ENCODE results near the gene SEC14L2. TPM values are rescaled to one million over a fixed set of nuclear protein-coding genes. Genes with fewer than 3 reads are reported as not detected.

Gene SEC14L2
- total RNA-seq, 1 donor, result 16.6 TPM

DNA sequence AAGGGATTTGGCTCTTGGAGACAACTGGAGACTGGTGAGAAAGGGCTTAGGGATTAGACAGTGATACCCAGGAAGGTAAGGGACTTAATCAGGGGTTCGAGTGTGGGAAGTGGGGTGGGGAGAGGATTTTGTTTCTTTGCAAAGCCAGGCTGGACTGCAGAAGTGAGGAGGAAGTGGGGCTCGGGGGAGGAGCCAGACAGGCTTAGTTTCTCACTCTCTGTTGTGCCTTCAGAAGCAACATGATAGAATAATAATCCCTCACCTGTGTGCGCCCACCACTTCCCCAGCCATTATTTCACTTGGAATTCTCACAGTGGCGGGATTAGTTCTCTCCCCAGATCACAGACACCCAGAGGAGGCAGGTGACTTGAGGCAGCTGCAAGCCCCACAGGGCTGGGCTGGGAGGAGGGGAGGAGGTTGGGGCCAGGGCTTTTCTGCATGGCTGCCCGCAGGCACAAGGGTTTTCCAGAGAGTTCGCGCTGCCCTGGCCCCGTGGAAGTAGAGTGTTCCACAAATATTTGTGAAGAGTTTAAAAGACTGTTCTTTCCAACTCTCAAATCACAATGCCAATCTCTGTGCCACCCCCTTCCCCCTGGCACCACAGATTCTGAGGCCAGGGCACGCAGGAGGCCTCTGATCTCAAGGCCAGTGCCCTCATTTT is 4.0 kb upstream of the SEC14L2 start:
- Histone ChIP-seq H3K4me3 (ENCODE audit: insufficient read depth, low read length) (no peak overlapping the region), H4K20me1 (ENCODE audit: insufficient read depth, low read length) (peaks cover 3% of the 10 kb centered on the region), H3K36me3 (ENCODE audit: insufficient read depth, low read length) (no peaks in the 10 kb centered on the region), H3K4me1 (ENCODE audit: insufficient read depth, low read length) (peaks cover 10% of the 10 kb centered on the region), H3K4me2 (ENCODE audit: insufficient read depth, low read length) (no peak overlapping the region), H3K27ac (ENCODE audit: low read depth, low read length) (no peak overlapping the region), H3K27me3 (ENCODE audit: insufficient read depth, low read length) (no peaks in the 10 kb centered on the region), H3K79me2 (ENCODE audit: insufficient read depth, low read length) (peaks cover 14% of the 10 kb centered on the region), H2AFZ (ENCODE audit: low read length) (no peak overlapping the region), H3K9me3 (ENCODE audit: low read depth, low read length) (no peaks in the 10 kb centered on the region)
- peak; percentile 46 for DNase-seq (ENCODE audit: insufficient read length, low spot score, missing footprints)
- TF ChIP-seq, protein P1, sequence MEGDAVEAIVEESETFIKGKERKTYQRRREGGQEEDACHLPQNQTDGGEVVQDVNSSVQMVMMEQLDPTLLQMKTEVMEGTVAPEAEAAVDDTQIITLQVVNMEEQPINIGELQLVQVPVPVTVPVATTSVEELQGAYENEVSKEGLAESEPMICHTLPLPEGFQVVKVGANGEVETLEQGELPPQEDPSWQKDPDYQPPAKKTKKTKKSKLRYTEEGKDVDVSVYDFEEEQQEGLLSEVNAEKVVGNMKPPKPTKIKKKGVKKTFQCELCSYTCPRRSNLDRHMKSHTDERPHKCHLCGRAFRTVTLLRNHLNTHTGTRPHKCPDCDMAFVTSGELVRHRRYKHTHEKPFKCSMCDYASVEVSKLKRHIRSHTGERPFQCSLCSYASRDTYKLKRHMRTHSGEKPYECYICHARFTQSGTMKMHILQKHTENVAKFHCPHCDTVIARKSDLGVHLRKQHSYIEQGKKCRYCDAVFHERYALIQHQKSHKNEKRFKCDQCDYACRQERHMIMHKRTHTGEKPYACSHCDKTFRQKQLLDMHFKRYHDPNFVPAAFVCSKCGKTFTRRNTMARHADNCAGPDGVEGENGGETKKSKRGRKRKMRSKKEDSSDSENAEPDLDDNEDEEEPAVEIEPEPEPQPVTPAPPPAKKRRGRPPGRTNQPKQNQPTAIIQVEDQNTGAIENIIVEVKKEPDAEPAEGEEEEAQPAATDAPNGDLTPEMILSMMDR (IDR thresholded peaks at IDR 0.05; ENCODE audit: extremely low read depth, low read depth, low read length), result no peak

DNA sequence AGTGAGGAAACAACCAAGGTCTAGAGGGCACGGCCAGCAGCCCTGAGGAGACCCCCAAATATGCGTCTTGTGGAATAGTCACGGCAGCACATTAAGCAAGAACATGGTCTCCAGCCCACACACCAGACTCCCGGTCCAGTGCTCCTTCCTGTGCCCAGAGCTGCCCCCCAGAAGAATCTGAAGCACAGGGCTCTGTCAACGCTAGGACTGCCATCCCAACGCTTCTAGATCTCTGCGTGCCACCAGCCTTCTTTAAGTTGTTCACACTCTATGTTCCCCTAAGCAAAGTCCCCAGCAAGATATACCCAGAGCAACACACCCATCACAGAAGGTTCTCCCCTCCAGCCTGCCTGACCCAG is 3.5 kb upstream of the SEC14L2 start:
- H3K27ac ChIP-seq (ENCODE audit: low read depth, low read length), result no peak overlapping the region
- H3K27me3 ChIP-seq (ENCODE audit: insufficient read depth, low read length), result no peaks in the 10 kb centered on the region
- no peak overlapping the region for H2AFZ ChIP-seq (ENCODE audit: low read length)
- TF ChIP-seq, protein P1 (IDR thresholded peaks at IDR 0.05; ENCODE audit: extremely low read depth, low read depth, low read length), result no peak
- no peaks in the 10 kb centered on the region for H3K36me3 ChIP-seq (ENCODE audit: insufficient read depth, low read length)
- no peak overlapping the region for H3K4me3 ChIP-seq (ENCODE audit: insufficient read depth, low read length)
- peaks cover 8% of the 10 kb centered on the region for H4K20me1 ChIP-seq (ENCODE audit: insufficient read depth, low read length)
- H3K9me3 ChIP-seq (ENCODE audit: low read depth, low read length), result no peaks in the 10 kb centered on the region
- DNase-seq (ENCODE audit: insufficient read length, low spot score, missing footprints), result peak; percentile 19
- no peak overlapping the region for H3K4me2 ChIP-seq (ENCODE audit: insufficient read depth, low read length)
- peaks cover 19% of the 10 kb centered on the region for H3K79me2 ChIP-seq (ENCODE audit: insufficient read depth, low read length)
- peaks cover 14% of the 10 kb centered on the region for H3K4me1 ChIP-seq (ENCODE audit: insufficient read depth, low read length)

DNA sequence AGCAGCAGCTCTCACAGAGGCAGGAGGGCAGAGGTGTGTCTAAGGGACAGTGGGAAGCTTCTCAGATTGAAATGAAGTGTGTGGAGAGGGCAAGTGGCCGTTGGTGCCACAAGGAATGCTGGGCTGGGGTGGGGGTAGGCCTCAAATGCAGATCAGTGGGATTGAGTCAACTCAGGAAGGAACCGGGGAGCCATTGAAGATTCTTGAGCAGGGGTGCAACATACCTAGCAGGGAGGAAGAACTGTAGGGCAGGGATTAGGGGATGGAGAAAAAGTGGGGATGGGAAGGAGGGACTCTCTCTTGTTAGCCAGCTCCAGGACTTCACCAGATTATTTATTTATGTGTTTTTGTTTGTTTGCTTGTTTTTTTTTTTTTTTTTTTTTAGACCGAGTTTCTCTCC is 2.9 kb upstream of the SEC14L2 start:
- no peak overlapping the region for H3K4me2 ChIP-seq (ENCODE audit: insufficient read depth, low read length)
- H3K36me3 ChIP-seq (ENCODE audit: insufficient read depth, low read length), result no peaks in the 10 kb centered on the region
- no peaks in the 10 kb centered on the region for H3K27me3 ChIP-seq (ENCODE audit: insufficient read depth, low read length)
- peaks cover 14% of the 10 kb centered on the region for H4K20me1 ChIP-seq (ENCODE audit: insufficient read depth, low read length)
- peaks cover 20% of the 10 kb centered on the region for H3K4me1 ChIP-seq (ENCODE audit: insufficient read depth, low read length)
- no peak overlapping the region for H3K27ac ChIP-seq (ENCODE audit: low read depth, low read length)
- H3K4me3 ChIP-seq (ENCODE audit: insufficient read depth, low read length), result no peak overlapping the region
- DNase-seq (ENCODE audit: insufficient read length, low spot score, missing footprints), result peak; percentile 15
- peaks cover 25% of the 10 kb centered on the region for H3K79me2 ChIP-seq (ENCODE audit: insufficient read depth, low read length)
- TF ChIP-seq, protein P1 (IDR thresholded peaks at IDR 0.05; ENCODE audit: extremely low read depth, low read depth, low read length), result no peak
- no peaks in the 10 kb centered on the region for H3K9me3 ChIP-seq (ENCODE audit: low read depth, low read length)
- H2AFZ ChIP-seq (ENCODE audit: low read length), result no peak overlapping the region

DNA sequence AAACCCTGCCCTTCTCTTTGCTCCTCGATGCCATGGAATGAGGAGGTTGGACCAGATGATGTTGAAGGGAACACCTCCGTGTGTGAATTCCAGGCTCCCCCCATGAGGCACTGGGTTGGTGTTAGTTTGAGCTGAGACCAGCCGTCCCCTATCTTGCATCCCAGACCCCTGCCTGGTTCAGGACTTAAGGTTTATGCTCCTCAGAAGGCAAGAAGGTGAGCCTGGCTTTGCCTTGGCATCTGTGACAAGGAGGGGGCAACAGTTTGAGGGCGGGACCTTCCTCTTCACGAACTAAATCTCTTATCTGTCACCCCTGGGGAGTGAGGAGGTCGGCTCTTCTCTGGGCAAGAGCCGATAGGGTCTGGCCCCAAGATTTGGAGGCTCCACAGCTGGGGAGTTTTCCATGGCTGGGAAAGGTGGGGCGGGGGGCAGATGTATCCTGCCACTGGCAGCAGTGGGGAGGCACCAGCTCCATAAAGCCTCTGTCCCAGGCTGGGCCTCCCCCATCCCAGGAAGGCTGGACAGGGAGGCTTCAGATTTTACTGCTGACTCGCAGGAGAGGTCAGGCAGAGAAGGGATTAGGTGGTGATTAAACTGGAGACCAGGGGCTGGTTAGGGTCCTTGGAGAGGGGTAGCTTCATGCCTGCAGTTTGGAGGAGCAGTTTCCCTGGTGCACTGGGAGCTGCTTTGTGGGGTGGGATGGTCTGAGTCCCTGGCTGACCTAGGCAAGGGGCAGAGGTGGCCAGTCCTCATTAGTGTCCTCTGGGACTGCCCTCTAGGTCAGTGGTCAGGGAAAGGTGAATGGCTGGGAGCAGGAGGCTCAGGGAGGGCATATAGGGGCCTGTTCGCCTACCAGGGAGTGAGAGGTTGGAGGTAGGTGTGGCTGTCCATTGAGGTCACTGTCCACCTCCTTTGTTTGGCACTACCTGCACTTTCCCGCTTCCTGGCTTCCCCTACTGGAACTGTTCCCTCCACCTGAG is 1.1 kb downstream of the SEC14L2 start:
- peak overlapping the region; percentile 56 for H2AFZ ChIP-seq (ENCODE audit: low read length)

More for the DNA sequence above, 1.1 kb downstream of the SEC14L2 start:
- Histone ChIP-seq H3K79me2 (ENCODE audit: insufficient read depth, low read length) (peaks cover 51% of the 10 kb centered on the region), H3K27me3 (ENCODE audit: insufficient read depth, low read length) (no peaks in the 10 kb centered on the region), H3K4me2 (ENCODE audit: insufficient read depth, low read length) (peak overlapping the region; percentile 99), H3K27ac (ENCODE audit: low read depth, low read length) (peak overlapping the region; percentile 61), H3K9me3 (ENCODE audit: low read depth, low read length) (no peaks in the 10 kb centered on the region), H3K36me3 (ENCODE audit: insufficient read depth, low read length) (peaks cover 10% of the 10 kb centered on the region), H3K4me3 (ENCODE audit: insufficient read depth, low read length) (peak overlapping the region; percentile 89), H4K20me1 (ENCODE audit: insufficient read depth, low read length) (peaks cover 32% of the 10 kb centered on the region), H3K4me1 (ENCODE audit: insufficient read depth, low read length) (peaks cover 30% of the 10 kb centered on the region)
- peak; percentile 80 for DNase-seq (ENCODE audit: insufficient read length, low spot score, missing footprints)
- TF ChIP-seq, protein P1 (IDR thresholded peaks at IDR 0.05; ENCODE audit: extremely low read depth, low read depth, low read length), result no peak
